GM19463 (cell line): Measurements from ENCODE around the gene BNIP5.

Experiments used
- ATAC-seq: cut with Tn5 transposase; IDR thresholded peaks from one replicate; pipeline ENCODE4 v1.9.1; 2021; ENCODE audit warnings: mild to moderate bottlenecking, moderate library complexity; ENCODE audit not compliant: unreplicated experiment

Gene BNIP5, protein sequence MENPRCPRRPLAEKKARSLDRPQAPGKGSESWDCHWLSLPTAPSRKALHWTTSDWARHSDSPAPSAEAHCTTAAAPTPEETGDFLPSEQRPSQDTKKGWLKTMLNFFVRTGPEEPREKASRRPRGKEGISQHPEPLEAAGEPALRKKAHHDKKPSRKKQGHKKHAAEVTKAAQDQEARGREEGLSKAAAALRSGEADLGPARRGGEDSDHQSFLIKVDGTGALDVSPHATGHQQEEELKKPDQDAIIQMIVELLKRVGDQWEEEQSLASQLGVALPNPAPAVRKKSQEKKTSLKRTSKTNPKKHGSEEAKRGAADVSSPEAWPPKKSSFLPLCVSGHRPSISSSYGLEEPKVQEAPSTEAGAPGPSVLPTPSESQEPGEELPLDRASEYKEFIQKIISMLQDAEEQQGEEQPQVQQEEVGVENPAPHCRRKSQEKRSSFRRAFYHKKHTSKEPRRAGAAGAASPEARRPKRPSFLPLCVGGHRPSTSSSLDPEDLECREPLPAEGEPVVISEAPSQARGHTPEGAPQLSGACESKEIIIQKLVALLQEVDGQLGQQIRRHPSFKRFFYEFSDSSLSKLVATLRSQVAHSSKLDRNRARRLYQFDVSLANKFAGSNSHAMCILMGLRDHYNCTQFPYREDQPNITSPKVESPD

GRCh38 chr6:36336779-36337241 is at the start of gene BNIP5:
Gene BNIP5, minus strand, starts transcription at chr6:36336888. Its CDS starts 6,198 bp downstream, at chr6:36330690.
- no peak for ATAC-seq

DNA sequence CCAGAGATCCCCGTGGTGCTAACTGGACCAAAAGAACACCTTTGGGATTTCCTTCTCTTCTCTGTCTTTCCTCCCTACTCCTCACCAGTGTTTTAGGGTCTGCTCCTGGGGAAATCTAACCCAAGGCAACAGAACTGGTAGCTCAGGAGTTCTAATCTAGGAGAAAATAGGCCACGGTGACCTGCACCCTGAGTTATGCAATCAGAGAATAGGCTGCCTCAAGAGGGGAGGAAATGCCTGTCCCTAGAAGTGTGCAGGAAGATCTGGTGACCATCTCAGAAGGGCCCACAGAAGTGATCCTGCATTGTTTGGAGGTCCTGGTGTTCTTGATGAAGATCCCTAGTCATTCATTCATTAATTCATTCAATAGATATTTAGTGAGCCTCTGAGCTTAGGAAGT is 47.4 kb upstream of the BNIP5 start:
- no peak for ATAC-seq

DNA sequence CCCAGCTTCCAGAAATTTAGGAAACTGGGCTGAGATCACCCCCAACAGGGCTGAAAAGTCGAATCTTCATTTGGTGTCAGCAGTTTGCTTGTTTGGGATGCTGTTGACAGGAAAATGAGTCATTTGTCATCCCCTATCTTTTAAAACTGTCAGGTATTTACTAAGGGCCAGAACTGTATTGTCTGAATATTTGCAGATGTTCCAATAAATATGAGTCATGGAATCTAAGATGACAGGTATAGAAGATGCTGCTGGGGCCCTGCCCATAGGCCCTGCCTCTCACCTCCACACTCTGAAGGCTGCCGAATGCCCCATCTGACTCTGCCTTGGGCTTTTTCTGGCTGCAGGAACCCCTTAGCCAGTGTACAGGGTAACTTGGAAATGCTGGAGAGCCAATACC is 46.9 kb upstream of the BNIP5 start:
- ATAC-seq: no peak

DNA sequence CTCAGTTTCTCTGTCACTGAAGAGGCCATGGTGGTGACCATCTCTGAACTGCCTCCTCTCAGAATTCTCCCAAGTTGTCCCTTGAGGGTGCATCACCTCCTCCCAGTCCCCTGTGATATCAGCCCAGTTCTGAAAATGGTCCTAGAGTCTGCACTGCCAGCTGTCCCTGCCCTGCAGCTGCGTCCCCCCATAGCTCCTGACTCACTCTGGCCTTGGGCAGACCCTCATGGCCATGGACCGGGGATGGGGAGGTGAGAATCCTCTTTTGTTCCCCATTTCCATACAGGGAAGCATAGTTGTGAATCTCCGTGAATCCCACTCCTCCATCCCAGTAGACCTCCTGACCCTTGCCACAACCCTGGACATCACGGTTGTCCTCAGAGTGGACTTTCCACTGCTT is 46.3 kb upstream of the BNIP5 start:
- ATAC-seq: no peak

GRCh38 chr6:36381502-36382389 is 45.1 kb upstream of the BNIP5 start:
- ATAC-seq: no peak

DNA sequence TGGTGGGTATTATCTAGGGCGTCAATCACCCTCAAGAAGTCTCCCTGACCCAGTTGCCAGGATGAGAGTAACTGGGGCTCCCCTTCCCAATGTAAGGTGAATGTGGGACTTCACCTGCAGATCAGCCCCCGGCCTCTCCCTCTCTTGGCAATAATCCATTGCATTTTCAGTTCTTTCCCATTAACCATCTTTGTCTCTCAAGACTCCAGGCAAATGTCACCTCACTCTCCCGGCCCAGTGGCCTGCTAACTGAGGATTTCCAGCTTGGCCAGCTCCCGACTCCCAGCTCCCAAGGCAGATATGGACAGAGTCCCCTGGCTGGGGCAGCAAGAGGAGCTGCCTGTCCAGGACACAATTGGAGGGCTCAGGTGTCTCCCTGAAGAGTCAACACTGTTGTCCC is 43.5 kb upstream of the BNIP5 start:
- ATAC-seq: no peak

DNA sequence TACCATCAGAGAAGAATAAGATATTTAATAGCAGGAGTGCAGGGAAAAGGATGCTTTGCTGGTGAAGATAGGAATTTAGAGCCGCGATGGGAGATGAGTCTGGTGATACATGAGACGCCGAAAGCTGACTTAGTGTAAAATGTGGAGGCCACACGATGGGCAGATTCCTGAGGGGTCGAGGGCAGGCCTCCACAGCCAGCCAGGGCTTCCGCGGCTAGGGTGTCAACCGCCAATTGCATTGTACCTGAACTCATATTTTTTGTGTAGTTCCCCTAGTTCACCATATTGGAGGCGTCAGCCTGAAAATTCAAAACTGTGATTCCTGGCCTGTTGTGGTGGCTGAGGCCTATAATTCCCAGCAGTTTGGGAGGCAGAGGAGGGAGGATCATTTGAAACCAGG is 42.2 kb upstream of the BNIP5 start:
- ATAC-seq: no peak

DNA sequence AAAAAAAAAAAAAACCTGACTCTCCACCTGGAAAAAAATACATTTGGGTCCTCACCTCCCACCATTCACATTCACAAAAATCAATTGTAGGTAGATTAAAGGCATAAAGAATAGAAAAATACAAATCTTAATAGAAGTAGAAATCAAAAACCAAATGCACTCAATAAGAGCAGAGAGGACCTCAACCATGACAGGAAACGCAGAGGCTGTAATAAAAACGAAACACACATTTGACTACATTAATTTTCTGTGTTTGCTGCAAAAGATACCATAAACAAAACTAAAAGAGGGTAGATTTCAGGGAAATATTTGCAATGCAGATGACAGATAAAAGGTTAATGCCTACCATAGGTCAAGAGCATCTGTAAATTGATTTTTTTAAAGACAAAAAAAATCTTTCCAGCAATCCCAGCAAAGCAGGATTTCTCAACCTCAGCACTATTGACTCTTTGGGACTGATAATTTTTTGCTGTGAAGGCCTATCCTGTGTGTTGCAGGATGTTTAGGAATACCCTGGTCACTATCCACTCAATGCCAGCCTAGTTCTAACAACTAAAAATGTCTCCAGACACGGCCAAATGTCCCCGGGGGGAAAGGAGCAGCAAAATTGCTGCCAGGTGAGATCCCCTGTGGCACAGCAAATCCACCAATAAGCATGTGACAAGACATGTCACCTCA is 41.7 kb upstream of the BNIP5 start:
- no peak for ATAC-seq

DNA sequence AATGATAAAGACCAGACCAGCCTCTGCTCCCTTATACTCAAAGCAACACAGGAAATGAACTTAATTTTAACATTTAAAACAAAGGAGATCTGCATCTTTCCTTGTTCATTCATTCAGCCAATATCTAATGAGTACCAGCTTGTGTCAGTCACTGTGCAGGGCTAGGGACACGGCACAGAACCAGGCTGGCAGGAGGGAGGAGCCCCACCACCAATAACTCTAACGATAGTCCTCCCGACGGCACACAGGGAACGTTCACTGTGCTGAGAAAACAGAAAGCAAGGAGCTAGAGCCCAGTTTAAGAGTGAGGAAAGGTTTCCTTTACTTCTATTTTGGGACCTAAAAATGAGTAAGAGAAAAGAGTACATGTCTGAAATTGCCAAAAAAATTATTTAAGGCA is 40.9 kb upstream of the BNIP5 start:
- ATAC-seq: no peak

- ATAC-seq: no peak
Measured at GRCh38 chr6:36376742-36377141, 40.1 kb upstream of the BNIP5 start.

GRCh38 chr6:36376183-36376582 is 39.5 kb upstream of the BNIP5 start:
- ATAC-seq: no peak

DNA sequence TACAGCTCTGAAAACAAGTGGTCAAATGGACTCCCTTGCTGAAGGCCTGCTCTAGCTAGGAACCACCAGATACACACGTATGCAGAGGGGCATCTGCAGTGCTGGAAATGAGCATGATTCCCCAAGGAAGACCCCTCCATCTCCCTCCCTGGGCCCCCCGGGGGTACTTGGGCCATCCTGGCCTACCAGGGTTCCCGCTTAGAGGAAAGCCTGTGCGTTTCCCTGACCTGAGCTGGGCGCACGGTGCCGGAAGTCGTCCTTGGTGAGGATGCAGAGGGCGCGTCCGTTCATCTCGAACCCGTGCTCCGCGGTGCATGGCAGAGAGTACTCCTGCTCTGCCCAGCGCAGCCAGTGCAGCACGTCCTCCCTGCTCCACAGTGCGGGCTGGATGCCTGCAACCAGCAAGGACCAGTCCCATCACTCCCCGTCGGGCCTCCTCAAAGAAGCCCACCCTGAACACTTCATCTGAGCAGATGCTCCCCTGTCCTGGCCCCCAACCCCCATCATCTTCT is 39.0 kb upstream of the BNIP5 start:
- ATAC-seq: no peak

DNA sequence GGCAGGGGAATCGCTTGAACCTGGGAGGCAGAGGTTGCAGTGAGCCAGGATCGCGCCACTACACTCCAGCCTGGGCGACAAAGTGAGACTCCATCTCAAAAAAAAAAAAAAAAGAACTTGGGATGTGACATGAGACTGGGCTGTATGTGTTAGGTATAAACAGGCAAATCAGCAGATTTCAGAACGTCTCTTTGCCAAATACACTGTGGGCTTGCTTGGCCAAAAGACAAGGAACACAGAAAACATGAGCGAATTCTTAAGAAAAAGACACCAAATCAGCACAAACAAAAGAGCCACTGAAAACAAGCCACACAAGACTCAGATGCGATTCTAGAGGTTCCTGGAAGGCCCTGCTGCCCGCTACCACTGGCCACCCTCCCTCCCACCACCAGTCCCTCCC is 38.3 kb upstream of the BNIP5 start:
- no peak for ATAC-seq

DNA sequence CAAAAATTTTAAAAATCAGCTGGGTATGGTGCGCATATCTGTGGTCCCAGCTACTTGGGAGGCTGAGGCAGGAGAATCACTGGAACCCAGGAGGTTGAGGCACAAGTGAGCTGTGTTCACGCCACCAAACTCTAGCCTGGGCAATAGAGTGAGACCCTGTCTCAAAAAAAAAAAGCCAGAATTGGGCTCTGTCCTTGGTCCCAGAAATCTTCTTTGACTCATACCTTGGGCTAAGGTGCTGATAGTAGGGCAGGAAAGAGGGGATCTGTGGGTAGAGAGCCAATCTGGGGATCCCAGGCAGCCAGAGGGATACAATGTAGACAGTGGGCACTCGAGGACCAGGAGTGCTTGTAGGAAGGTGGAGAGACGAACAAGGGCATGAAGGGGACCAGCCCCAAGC is 37.5 kb upstream of the BNIP5 start:
- ATAC-seq: no peak

DNA sequence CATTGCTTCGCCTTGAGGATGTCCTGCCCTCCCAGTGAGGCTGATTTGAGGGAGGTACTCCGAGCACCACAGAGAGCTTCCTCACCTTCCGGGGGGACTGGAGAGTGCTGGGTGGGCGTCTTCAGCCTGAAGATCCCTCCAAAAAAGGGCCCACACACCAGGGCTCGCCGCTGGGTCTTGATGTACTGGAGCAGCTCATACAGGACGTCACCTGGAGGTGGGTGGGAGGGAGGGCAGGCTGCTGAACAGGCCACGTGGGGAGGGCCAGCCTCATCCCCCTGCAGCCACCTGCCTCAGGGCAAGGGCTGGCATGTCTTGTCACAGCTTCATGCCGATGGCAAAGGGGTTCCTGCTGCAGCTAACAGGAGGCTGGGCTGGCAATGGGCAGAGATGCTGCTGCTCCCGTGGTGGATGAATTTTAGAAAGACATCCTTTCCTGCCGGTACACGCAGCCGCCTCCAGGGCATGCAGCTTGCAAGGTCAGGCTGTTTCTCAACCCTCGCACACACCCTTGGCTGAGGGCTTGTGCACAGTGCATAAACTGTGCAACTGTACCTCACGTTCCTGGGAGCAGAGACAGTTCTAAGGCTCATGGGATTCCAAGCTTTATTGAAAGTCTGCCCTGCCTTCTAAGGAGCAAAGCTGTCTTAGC is 36.8 kb upstream of the BNIP5 start:
- ATAC-seq: no peak

- ATAC-seq: no peak
Measured at GRCh38 chr6:36372088-36372487, 35.4 kb upstream of the BNIP5 start.

GRCh38 chr6:36371211-36371610 is 34.5 kb upstream of the BNIP5 start:
- no peak for ATAC-seq

DNA sequence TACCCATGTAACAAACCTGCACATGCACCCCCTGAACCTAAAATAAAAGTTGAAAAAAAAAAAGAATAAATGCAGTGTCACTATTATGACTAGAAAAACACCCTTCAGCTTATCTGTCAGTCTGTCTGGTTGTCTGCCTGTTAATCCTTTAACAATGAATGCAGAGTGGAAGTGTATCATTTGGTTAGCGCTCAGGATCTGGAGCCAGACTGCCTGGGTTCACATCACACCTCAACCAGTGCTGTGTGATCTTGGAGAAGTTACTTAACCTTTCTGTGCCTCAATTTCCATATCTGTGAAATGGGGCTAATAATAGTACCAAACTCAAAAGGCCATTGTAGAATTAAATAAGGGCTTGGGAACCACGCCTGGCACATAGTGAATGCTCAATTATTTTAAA is 34.0 kb upstream of the BNIP5 start:
- ATAC-seq: no peak

- ATAC-seq: no peak
Measured at GRCh38 chr6:36368921-36369865, 32.5 kb upstream of the BNIP5 start.
